Right lobe of liver (tissue), 4 donors: Measurements from ENCODE around the gene INAFM1.

Source experiments
- POLR2A ChIP-seq: fragments of 450-650 bp; IDR thresholded peaks from one replicate; pipeline ENCODE4 v1.6.1; 2017; ENCODE audit warnings: antibody characterized with exemption, mild to moderate bottlenecking
- TF ChIP-seq, protein P1 (sequence below), 4 donors: fragments of 200-600 bp in 3 of 4; fragments of 450-650 bp in 1 of 4; IDR thresholded peaks; one replicate each; pipeline versions ENCODE4 v1.5.1 to v1.8.0; 2016 to 2022; ENCODE audit warnings: antibody characterized with exemption in 4 of 4, mild to moderate bottlenecking in 2 of 4
- donor health status: DM: no; HTN: no; CAD: no.
- donor health status: DM: no; HTN: no; CAD: no.
- donor health status: DM: no; HTN: yes; CAD: no.

DNA sequence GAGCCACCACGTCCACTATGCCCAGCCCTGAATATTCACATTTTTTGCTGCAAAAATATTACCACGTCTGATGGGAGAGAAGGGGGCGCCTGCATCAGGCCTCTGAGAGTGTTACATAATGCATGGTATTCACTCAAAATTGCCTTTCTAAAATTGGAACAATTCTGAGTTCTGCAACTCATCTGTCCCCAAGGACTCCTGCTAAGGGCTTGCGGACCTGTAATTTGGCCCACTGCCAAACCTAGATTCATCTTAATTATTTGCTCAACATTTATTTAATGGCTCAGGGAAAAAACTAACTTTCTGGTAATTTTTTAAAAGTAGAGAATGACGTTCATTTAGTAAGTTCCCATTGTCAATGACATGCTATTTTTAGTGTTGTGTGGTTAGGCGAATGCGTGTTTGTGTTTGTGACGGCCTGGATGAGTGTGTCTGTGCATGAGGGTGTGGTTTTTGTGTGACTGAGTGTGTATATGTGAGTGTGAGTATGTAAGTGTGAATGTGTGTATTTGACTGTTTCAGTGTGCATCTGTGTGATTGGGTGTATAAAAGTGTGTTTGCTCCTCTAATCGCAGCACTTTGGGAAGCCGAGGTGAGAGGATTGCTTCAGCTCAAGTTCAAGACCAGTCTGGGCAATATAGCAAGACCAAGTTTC, 8.8 kb downstream of the INAFM1 start:
- TF ChIP-seq, protein P1, sequence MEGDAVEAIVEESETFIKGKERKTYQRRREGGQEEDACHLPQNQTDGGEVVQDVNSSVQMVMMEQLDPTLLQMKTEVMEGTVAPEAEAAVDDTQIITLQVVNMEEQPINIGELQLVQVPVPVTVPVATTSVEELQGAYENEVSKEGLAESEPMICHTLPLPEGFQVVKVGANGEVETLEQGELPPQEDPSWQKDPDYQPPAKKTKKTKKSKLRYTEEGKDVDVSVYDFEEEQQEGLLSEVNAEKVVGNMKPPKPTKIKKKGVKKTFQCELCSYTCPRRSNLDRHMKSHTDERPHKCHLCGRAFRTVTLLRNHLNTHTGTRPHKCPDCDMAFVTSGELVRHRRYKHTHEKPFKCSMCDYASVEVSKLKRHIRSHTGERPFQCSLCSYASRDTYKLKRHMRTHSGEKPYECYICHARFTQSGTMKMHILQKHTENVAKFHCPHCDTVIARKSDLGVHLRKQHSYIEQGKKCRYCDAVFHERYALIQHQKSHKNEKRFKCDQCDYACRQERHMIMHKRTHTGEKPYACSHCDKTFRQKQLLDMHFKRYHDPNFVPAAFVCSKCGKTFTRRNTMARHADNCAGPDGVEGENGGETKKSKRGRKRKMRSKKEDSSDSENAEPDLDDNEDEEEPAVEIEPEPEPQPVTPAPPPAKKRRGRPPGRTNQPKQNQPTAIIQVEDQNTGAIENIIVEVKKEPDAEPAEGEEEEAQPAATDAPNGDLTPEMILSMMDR (IDR thresholded peaks at IDR 0.05): no peak
- no peak for TF ChIP-seq POLR2A
